HepG2 (cell line): ENCODE measurements around the gene NKAIN4. TPM values are rescaled to one million over a fixed set of nuclear protein-coding genes. Genes with fewer than 3 reads are reported as not detected.

Source experiments
- ASH2L ChIP-seq: fragments of 300-600, 200-600 bp; sonication (generic); IDR thresholded peaks from 2 replicates; pipeline ENCODE4 v1.7.0; 2017; ENCODE audit warnings: low read depth, mild to moderate bottlenecking, moderate library complexity, mixed read lengths, low read length; ENCODE audit not compliant: insufficient read length
- EEA1 ChIP-seq: sonication (generic); formaldehyde crosslinking; IDR thresholded peaks from 2 replicates; pipeline ENCODE4 v1.5.1; 2020; ENCODE audit warnings: mild to moderate bottlenecking, missing genetic modification reagents, borderline replicate concordance
- EED ChIP-seq: sonication (generic); formaldehyde crosslinking; IDR thresholded peaks from 2 replicates; pipeline ENCODE4 v1.5.0; 2020; ENCODE audit warnings: mild to moderate bottlenecking, missing genetic modification reagents
- EHMT2 ChIP-seq: fragments of 200-600 bp; sonication (generic); IDR thresholded peaks from 2 replicates; pipeline ENCODE4 v1.7.0; 2017; ENCODE audit warnings: antibody characterized with exemption, low read depth, low read length, borderline replicate concordance
- EZH2 ChIP-seq: conservative IDR thresholded peaks from 2 replicates; pipeline ENCODE4 v1.6.1; 2012; ENCODE audit warnings: mild to moderate bottlenecking, low read depth, low read length, moderate library complexity
- GABPA ChIP-seq, 2 experiments: IDR thresholded peaks; 2 replicates each; pipeline ENCODE4 v1.6.1; 2011 to 2016; ENCODE audit warnings: low read depth in 2 of 2, low read length in 1 of 2, missing biosample characterization in 1 of 2, missing genetic modification characterization in 1 of 2
- IRX3 ChIP-seq: sonication (generic); formaldehyde crosslinking; IDR thresholded peaks from 2 replicates; pipeline ENCODE4 v1.8.1; 2023; ENCODE audit warnings: mild to moderate bottlenecking, low read depth, missing genetic modification reagents, borderline replicate concordance
- MBD4 ChIP-seq: IDR thresholded peaks from 2 replicates; pipeline ENCODE4 v1.6.1; 2012; ENCODE audit warnings: low read length, inconsistent platforms, borderline replicate concordance
- MTA3 ChIP-seq: sonication (generic); formaldehyde crosslinking; IDR thresholded peaks from 2 replicates; pipeline ENCODE4 v1.4.0; 2020; ENCODE audit warnings: missing genetic modification reagents
- NFAT5 ChIP-seq: sonication (generic); formaldehyde crosslinking; IDR thresholded peaks from 2 replicates; pipeline ENCODE4 v1.4.0; 2020; ENCODE audit warnings: missing genetic modification reagents
- POLR2AphosphoS2 ChIP-seq: IDR thresholded peaks from 2 replicates; pipeline ENCODE4 v1.6.1; 2011; ENCODE audit warnings: low read depth, low read length, improper control_type of control experiment
- PRDM4 ChIP-seq: sonication (generic); formaldehyde crosslinking; IDR thresholded peaks from 2 replicates; pipeline ENCODE4 v1.9.0; 2021; ENCODE audit warnings: missing genetic modification reagents, borderline replicate concordance
- RBFOX2 ChIP-seq: fragments of 200-400 bp; formaldehyde crosslinking; IDR thresholded peaks from 2 replicates; pipeline ENCODE4 v1.6.1; 2017; ENCODE audit warnings: low read depth, mild to moderate bottlenecking, low read length
- RXRB ChIP-seq: IDR thresholded peaks from 2 replicates; pipeline ENCODE4 v1.6.1; 2016; ENCODE audit warnings: borderline replicate concordance, missing genetic modification reagents, missing compliant biosample characterization
- TRIM24 ChIP-seq: sonication (generic); formaldehyde crosslinking; IDR thresholded peaks from 2 replicates; pipeline ENCODE4 v1.8.0; 2022; ENCODE audit warnings: mild to moderate bottlenecking, missing genetic modification reagents
- U2AF2 ChIP-seq: fragments of 200-400 bp; formaldehyde crosslinking; IDR thresholded peaks from 2 replicates; pipeline ENCODE4 v1.6.1; 2017; ENCODE audit warnings: low read depth, mild to moderate bottlenecking, low read length
- ZNF354B ChIP-seq: sonication (generic); formaldehyde crosslinking; IDR thresholded peaks from 2 replicates; pipeline ENCODE4 v1.8.0; 2022; ENCODE audit warnings: mild to moderate bottlenecking, missing genetic modification reagents
- polyA plus RNA-seq, 8 experiments: library from polyadenylated mRNA; depleted of rRNA in 3 of 8; stranded (reverse) in 7 of 8; unstranded in 1 of 8; fragments of >200 nt; fragmentation: Illumina TruSeq in 4 of 8; extraction: Trizol in 4 of 8; gene quantifications; 2 replicates each; pipeline versions ENCODE4 v1.2.1 to v1.2.3, GENCODE V29; 2011 to 2016; ENCODE audit warnings: low read depth in 4 of 8, missing spikeins in 1 of 8, mixed read lengths in 1 of 8; ENCODE audit not compliant: insufficient read depth in 1 of 8
- total RNA-seq, 5 experiments: library from RNA; depleted of rRNA; stranded (reverse); fragments of >200 nt; fragmentation: Illumina TruSeq; extraction: Trizol; gene quantifications; 2 replicates each; pipeline ENCODE4 v1.2.3, GENCODE V29; 2016; ENCODE audit warnings: low read depth in 1 of 5
- TF ChIP-seq, protein P1 (sequence below): sonication (generic); formaldehyde crosslinking; IDR thresholded peaks from 2 replicates; pipeline ENCODE4 v1.4.0; 2020; ENCODE audit warnings: missing genetic modification reagents

NKAIN4 gene
- total and polyA plus RNA-seq, 2 of the 13 experiments (the other 11 are each of a cell fraction or from before 2014, with no cell fraction given), result not detected

GRCh38 chr20:63216849-63217471 is 37.3 kb downstream of the NKAIN4 start (continued):
- TF ChIP-seq EHMT2 (no peak), RBFOX2 (no peak), EEA1 (no peak), RXRB (CRISPR knock-in tag) (no peak), U2AF2 (peak; percentile 8; the same call in 1 of the 2 replicates), GABPA (IDR thresholded peaks at IDR 0.05; ENCODE audit: low read depth, low read length) (0 out of 2 replicates have a peak, but pooled peaks have one; percentile 10), GABPA (CRISPR knock-in tag; IDR thresholded peaks at IDR 0.05; ENCODE audit: low read depth) (no peak), POLR2AphosphoS2 (no peak), EZH2 (no peak), MBD4 (no peak), MTA3 (CRISPR knock-in tag) (no peak), ASH2L (no peak), ZNF354B (CRISPR knock-in tag) (0 out of 2 replicates have a peak, but pooled peaks have one; percentile 12), EED (CRISPR knock-in tag) (no peak), TRIM24 (CRISPR knock-in tag) (no peak), NFAT5 (CRISPR knock-in tag) (no peak), IRX3 (no peak), PRDM4 (0 out of 2 replicates have a peak, but pooled peaks have one; percentile 12)
- TF ChIP-seq, protein P1, sequence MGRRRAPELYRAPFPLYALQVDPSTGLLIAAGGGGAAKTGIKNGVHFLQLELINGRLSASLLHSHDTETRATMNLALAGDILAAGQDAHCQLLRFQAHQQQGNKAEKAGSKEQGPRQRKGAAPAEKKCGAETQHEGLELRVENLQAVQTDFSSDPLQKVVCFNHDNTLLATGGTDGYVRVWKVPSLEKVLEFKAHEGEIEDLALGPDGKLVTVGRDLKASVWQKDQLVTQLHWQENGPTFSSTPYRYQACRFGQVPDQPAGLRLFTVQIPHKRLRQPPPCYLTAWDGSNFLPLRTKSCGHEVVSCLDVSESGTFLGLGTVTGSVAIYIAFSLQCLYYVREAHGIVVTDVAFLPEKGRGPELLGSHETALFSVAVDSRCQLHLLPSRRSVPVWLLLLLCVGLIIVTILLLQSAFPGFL, result 0 out of 2 replicates have a peak, but pooled peaks have one; percentile 74
